ENCODE measurements around the gene CHST11.

DNA sequence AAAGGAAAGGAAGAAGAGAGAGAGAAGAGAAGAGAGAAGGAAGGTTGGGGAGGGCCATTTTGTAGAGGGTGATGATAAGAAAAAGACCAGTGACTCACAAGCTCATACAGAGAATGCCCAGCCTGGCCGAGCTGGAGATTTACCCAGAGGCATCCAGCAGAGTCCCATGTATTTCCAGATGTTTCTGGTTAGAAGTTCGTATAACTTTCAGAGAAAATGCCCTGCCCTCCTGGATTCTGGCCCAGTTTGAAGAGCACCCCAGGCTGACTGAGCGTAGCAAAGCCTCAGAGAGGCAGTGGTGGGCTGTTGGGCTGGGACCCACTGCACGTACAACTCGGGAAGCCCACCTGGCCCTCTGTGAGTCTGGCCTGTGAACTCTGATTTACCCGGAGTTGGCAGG is 279.6 kb downstream of the CHST11 start:
- TF ChIP-seq EZH2 (IDR thresholded peaks at IDR 0.05; ENCODE audit: borderline replicate concordance, control insufficient read depth, low read depth, low read length) (no peak), HDAC2 (IDR thresholded peaks at IDR 0.05) (no peak), CHD4 (IDR thresholded peaks at IDR 0.05) (no peak), CBX3 (IDR thresholded peaks at IDR 0.05; ENCODE audit: borderline replicate concordance, low read depth) (no peak), SRF (IDR thresholded peaks at IDR 0.05; ENCODE audit: low read depth in 2 of 2, low read length in 2 of 2) (no peak), DPF2 (IDR thresholded peaks at IDR 0.05) (no peak), NFIC (IDR thresholded peaks at IDR 0.05; ENCODE audit: low read depth, low read length) (no peak), ZNF274 (IDR thresholded peaks at IDR 0.05; ENCODE audit: insufficient read depth, insufficient read length) (no peak)
- TF ChIP-seq, protein P1, sequence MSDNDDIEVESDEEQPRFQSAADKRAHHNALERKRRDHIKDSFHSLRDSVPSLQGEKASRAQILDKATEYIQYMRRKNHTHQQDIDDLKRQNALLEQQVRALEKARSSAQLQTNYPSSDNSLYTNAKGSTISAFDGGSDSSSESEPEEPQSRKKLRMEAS (IDR thresholded peaks at IDR 0.05; ENCODE audit: low read depth, low read length) = no peak
- TF ChIP-seq, protein P2, sequence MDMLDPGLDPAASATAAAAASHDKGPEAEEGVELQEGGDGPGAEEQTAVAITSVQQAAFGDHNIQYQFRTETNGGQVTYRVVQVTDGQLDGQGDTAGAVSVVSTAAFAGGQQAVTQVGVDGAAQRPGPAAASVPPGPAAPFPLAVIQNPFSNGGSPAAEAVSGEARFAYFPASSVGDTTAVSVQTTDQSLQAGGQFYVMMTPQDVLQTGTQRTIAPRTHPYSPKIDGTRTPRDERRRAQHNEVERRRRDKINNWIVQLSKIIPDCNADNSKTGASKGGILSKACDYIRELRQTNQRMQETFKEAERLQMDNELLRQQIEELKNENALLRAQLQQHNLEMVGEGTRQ (IDR thresholded peaks at IDR 0.05; ENCODE audit: borderline replicate concordance, low read depth, low read length) = no peak
- TF ChIP-seq, protein P3, sequence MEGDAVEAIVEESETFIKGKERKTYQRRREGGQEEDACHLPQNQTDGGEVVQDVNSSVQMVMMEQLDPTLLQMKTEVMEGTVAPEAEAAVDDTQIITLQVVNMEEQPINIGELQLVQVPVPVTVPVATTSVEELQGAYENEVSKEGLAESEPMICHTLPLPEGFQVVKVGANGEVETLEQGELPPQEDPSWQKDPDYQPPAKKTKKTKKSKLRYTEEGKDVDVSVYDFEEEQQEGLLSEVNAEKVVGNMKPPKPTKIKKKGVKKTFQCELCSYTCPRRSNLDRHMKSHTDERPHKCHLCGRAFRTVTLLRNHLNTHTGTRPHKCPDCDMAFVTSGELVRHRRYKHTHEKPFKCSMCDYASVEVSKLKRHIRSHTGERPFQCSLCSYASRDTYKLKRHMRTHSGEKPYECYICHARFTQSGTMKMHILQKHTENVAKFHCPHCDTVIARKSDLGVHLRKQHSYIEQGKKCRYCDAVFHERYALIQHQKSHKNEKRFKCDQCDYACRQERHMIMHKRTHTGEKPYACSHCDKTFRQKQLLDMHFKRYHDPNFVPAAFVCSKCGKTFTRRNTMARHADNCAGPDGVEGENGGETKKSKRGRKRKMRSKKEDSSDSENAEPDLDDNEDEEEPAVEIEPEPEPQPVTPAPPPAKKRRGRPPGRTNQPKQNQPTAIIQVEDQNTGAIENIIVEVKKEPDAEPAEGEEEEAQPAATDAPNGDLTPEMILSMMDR (IDR thresholded peaks at IDR 0.05 in 2 of 3, conservative IDR thresholded peaks at IDR 0.05 in 1 of 3; ENCODE audit: control insufficient read depth in 2 of 3, extremely low read depth in 1 of 3, insufficient read depth in 1 of 3, low read depth in 3 of 3, low read length in 3 of 3) = no peak
